ENCODE measurements around the gene SEMA4F. TPM values are rescaled to one million over a fixed set of nuclear protein-coding genes. Genes with fewer than 3 reads are reported as not detected.
"Not testable (repeated sequence)": the region's sequence is repeated elsewhere in the genome, so short reads cannot be mapped to it uniquely, and the experiment has no call there.

The SEMA4F gene, protein sequence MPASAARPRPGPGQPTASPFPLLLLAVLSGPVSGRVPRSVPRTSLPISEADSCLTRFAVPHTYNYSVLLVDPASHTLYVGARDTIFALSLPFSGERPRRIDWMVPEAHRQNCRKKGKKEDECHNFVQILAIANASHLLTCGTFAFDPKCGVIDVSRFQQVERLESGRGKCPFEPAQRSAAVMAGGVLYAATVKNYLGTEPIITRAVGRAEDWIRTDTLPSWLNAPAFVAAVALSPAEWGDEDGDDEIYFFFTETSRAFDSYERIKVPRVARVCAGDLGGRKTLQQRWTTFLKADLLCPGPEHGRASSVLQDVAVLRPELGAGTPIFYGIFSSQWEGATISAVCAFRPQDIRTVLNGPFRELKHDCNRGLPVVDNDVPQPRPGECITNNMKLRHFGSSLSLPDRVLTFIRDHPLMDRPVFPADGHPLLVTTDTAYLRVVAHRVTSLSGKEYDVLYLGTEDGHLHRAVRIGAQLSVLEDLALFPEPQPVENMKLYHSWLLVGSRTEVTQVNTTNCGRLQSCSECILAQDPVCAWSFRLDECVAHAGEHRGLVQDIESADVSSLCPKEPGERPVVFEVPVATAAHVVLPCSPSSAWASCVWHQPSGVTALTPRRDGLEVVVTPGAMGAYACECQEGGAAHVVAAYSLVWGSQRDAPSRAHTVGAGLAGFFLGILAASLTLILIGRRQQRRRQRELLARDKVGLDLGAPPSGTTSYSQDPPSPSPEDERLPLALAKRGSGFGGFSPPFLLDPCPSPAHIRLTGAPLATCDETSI
- total RNA-seq = 3.5 TPM
- long read RNA-seq, full-length matches to known transcripts = 4 of 7 reads
- long read RNA-seq, partial matches to known transcripts = 3 of 7 reads
- long read RNA-seq, other reads (novel, unspliced or antisense) = 0 of 7 reads

DNA sequence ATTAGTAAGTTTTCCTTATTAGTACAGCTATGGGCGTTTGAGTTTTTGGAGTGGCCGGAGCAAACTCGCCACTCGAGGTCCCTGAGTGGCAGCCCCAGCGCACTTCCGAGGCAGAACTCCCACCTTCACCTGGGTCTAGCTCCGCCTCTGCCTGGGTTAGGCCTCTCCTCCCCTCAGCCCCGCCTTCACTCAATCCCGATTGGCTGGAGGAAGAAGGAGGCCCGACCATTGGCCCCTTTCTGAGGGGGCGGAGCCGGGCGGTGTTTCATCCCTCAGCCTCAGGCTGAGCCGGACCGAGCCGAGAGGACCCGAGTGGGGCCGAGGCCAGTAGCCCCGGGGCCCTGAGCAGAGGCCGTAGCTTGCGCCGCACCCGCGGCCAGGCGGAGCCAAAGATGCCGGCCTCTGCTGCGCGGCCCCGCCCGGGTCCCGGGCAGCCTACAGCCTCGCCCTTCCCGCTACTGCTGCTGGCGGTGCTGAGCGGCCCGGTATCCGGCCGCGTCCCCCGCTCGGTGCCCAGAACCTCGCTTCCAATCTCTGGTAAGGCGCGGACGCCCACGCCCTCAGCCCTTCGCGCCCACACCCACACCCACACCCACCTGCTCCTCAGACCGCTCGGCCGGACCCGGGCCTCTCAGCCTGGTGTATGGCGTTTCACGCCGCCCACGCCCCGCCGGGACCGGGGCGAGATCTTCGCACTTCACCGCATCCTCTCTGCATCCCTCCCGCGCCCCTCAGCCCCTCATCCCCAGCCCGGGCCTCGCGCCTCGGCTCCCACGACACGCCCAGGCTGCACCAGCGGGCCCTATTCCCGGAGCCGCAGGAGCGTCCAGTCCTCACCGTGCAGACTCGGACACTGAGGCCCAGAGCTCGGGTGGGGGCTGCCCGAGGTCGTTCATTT lies at the start of gene SEMA4F:
Gene SEMA4F, plus strand, starts transcription at position 263 of the 898 bp plus-strand sequence. Its CDS starts 130 bp downstream, at position 393.
- DNase-seq (peak; percentile 97), ATAC-seq (ENCODE audit: poor library complexity) (peak; percentile 99)
- intact Hi-C loops (cut with DNase I) = no loop called here

DNA sequence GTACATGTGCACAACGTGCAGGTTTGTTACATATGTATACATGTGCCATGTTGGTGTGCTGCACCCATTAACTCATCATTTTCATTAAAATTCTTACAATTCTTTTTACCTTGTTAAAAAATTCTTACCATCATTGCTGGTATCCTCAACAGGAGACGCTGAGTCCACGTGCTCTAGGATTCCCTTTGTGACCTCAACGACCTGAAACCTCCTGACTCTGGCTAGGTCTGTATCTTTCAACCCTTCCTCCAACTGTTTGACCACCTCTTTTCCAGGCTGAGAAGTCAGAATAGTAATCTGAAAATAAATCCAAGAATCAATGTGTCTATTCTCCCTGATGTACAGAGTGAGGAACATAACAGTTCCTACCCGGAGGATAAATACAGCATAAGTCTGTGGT lies 47.1 kb upstream of the SEMA4F start:
- intact Hi-C loops (cut with DNase I) = no loop called here
- DNase-seq = no peak
- ATAC-seq (ENCODE audit: poor library complexity) = no peak

DNA sequence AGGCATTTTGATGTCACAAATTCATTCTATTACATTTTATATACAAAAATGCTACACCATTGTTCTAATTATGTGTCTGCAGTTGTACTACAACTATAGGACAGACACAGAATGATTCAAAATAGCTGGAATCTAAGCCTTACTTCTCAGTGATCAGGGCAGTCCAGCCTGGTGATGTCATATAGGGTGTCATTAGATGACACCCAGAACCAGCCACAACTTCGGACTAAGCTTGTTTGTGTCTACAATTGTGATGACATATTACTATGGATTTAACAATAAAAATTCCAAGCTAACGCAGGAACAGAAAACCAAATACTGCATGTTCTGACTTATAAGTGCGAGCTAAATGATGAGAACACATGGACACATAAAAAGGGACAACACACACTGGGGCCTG lies 36.9 kb upstream of the SEMA4F start:
- DNase-seq (no peak), ATAC-seq (ENCODE audit: poor library complexity) (no peak)
- intact Hi-C loops (cut with DNase I) = no loop called here

DNA sequence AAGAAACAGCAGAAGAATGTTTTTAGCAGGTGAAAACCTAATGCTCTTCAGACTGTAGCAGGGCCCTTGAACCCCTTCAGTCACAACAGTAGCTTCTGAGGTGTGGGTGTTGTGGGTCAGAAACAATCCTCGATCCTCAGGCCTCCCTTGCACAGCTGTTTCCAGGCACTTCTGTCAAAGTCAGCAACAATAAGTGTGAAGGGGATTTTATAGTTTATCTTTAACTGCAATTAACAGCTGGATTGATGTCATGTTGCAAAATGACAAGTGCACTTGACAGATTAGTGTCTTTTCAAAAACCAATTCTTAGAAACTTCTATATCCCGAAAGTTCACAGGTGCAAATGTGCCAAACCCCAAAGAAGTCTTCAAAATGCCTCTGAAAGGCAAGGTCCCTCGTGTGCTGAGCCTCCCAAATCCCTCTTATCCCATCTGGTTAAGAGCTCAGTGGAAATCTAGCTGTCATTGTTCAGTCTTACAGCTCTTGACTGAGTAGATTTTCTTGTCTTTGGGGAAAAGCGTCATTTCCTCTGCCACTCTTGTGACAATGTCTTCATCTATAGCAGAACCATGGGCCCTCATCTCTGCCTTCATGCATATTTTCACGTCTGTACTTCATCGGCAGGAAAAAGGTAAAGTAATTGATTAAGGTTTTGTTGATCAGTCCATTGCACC lies 35.5 kb upstream of the SEMA4F start:
- intact Hi-C loops (cut with DNase I) = no loop called here
- ATAC-seq (ENCODE audit: poor library complexity) = no peak

DNA sequence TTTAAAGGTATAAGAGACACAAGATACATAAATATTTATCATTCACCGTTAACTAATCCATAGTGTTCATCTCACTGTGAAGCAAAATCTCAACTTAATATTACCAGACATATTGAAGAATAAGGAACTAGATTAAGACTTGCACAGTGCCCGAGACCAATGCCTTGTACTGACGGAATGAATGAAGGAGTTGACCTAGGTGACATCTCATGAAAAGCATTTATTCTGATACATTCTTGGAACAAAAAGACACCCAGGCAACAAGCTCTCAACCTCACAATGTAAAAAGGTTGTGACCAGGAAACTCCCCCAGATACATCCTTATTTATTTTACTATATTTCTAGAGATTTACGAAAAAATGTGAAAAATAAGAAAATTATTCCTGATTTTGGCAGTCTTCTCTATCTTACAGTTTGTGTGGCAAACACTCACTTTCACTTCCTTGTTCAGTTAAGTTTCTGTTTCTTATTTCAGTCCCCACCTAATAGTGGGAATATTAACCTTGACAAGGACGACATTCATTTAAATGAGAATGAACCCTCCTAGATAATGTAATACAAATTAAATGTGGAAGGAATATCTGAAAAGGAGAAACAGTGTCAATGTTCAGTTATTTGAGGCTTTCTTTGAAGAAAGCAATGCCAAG lies 34.3 kb upstream of the SEMA4F start:
- DNase-seq (no peak), ATAC-seq (ENCODE audit: poor library complexity) (no peak)
- intact Hi-C loops (cut with DNase I) = no loop called here

More for the DNA sequence above, 35.5 kb upstream of the SEMA4F start:
- DNase-seq = no peak

DNA sequence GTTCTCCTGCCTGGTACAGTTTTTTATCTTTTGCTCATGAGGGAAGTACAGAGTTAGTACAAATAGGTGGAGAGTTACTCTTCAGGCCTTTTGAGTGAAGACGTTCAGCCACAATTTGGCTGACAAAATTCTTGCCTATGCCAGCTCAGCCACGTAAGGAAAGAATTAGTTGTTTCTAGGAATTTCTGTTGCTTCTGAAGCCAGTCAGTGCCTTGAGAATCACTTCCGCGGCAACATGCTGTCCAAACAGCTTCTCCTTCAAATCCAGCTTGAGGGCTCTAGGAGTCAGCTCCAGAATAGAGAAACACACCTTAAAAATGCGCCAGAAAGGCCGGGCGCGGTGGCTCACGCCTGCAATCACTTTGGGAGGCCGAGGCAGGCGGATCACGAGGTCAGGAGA lies 33.4 kb upstream of the SEMA4F start:
- DNase-seq = no peak
- ATAC-seq (ENCODE audit: poor library complexity) = no peak
- intact Hi-C loops (cut with DNase I) = no loop called here

DNA sequence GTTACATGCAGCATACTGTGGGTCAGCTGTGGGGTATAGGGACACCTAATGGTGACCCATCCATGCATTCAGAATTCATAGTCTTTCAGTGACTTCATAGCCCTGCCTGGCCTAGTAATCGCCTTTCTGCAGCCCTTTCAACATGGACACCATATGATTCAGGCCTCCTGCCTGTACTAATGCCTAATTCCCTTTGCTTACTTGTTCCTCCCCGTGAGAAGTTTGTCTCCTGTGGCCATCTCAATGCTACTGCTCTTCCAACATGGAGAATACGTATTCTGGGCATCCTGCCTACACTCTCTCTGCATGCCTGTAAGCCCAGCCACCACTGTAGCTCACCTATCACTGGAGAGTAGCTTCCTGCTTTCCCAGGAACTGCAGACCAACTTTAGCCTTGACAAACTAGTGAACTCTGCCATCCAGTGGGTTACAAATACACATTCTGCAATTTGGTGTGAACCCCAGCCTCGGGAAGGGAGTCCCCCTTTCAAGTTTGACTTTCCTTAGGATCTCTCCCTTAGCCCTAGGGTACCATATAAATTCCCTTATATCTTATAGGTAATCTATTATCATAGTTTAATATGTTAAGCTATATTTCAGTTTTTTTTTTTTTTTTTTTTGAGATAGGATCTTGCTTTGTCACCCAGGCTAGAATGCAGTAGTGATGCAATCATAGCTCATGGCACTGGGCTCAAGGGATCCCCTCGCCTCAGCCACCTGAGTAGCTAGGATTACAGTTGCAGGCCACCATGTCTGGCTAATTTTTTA lies 28.2 kb upstream of the SEMA4F start:
- intact Hi-C loops (cut with DNase I) = no loop called here
- ATAC-seq (ENCODE audit: poor library complexity) (no peak), DNase-seq (no peak)

DNA sequence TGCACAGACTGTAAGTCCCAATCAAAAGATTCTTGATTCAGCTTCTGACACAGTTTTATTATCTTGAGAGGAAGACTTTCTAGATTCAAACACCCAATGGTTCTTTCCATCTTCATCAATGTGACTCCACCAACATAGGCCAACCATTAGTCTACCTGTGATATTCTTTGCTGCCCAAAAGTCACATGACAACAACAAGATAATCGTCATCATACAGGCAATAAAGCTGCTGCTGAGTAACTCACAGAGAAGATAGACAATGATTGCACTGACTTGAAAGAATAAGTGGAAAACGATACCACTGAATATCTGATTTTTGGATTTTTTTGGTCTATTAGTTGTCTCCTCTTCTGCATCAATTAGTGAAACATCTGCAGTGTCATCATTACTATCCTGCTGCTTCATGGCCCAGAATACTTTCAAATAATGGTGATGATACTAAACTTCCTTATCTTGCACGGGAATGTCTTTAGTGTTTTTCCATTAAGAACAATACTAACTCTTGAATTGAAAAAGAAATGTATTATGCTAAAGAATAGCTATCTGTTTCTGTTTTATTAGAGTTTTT lies 25.4 kb upstream of the SEMA4F start:
- intact Hi-C loops (cut with DNase I) = no loop called here
- no peak for ATAC-seq (ENCODE audit: poor library complexity)
- no peak for DNase-seq

DNA sequence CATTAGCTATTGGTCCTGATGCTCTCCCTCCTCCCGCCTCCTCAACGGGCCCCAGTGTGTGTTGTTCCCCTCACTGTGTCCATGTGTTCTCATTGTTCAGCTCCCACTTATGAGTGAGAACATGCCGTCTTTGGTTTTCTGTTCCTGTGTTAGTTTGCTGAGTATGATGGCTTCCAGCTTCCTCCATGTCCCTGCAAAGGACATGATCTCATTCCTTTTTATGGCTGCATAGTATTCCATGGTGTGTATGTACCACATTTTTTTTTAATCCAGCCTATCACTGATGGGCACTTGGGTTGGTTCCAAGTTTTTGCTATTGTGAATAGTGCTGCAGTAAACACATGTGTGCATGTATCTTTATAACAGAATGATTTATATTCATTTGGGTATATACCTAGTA lies 23.6 kb upstream of the SEMA4F start:
- ATAC-seq (ENCODE audit: poor library complexity); DNase-seq; intact Hi-C loops (cut with DNase I): not testable (repeated sequence)

DNA sequence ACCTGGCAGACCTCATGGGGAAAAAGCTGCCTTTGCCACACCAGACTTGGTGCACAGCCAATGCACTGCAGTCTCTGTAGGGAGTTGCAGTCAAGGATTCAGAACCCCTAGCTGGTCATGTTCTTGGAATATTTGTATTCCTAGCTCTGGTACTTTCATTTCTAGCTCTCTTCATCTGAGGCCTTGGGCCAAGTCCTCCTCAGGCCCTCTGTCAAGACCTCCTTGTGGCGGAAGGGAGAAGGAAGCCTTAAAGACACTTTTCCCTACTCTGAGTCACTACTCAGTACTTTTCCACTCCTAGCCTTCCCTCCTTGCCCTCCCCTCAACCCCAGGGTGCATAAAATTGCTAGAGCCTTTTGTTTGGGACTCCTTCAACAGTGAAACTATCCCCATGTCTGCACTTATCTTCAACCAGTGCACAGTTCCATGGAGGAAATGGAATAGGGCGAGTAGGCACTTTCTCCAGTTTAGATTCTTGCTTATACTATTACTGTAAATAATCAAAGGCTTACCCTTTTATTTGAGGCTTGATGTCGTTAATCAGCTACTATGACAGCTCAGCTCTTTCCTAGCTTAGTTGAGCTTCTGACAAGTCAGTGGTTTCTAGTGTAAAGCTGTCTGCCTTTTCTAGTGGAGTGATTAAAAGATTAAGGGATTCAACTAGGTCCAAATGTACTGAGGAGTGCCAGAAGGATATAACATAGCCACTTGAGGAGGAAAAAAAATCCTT lies 21.7 kb upstream of the SEMA4F start:
- DNase-seq = no peak
- peak; percentile 55 for ATAC-seq (ENCODE audit: poor library complexity)
- intact Hi-C loops (cut with DNase I) = no loop called here

DNA sequence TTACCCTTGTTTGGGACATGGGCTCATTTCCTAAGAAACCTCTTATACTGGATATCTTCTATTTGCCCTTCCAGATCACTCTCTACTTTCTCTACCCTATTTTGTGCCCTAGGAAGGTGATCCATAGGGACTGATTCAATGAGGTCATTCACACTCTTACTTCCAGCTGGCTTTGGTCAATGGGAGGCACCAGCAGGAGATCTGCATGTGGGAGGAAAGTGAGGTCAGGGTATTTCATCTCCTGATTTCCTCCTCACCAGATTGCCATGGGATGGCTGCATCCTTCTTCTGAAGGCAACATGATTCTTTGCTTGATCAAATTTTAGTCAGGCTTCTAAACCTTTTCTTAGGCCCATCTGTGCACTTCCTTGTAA lies 21.1 kb upstream of the SEMA4F start:
- ATAC-seq (ENCODE audit: poor library complexity) = peak; percentile 72
- DNase-seq = no peak
- intact Hi-C loops (cut with DNase I) = no loop called here

DNA sequence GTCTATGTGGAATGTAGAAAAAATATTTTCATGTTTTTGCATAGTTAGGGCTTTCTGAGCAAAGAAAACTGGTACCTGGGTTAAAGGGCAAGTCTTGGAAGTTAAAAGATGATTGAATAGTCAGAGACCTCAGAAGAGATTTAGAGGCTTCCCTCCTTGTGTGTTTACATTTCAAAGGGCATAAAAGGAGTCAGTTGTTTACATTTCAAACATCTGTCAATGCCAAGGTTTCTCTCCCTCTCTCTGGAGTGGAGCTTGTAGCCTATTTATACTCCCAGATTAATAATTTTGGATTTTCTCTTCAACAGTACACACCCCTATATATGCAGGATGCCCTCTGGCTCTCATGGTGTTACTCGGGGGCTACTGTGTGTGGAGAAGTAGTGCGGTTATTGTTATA lies 14.5 kb upstream of the SEMA4F start:
- DNase-seq = no peak
- no peak for ATAC-seq (ENCODE audit: poor library complexity)
- intact Hi-C loops (cut with DNase I) = no loop called here

DNA sequence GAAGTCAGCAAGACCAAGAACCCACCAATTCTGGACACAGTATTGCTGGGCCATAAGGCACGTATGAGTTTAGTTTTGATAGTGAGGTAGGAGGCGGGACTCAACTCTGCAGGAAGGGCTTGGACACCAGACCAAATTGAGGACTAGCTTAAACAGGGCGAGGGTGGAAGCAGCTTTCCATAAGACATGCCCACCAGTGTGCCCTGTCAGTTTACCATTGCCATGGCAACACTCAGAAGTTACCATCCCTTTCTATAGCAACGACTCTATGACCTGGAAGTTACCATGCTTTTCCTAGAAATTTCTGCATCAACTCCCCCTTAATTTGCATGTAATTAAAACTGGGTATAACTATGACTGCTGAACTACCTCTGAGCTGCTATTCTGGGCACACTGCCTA lies 8.7 kb upstream of the SEMA4F start:
- DNase-seq (no peak), ATAC-seq (ENCODE audit: poor library complexity) (no peak)
- intact Hi-C loops (cut with DNase I) = no loop called here

DNA sequence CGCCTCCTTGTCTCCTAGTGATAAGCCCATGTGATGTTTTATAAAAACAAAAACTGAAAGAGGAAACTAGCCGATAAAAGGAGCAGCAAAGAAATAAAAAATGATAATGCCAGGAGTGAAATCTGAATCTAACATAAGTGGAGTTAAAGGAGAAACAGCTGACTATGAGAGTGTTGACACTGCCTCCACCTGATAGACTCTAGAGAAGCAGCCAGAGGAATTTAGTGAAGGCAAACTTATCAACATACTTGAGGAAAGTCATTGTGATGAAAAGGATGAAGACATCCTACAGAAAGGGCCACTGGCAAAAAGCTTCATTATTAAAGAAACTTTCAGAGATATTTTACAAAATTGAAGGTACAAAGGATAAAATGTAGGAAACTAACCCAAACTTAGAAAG lies 7.8 kb upstream of the SEMA4F start:
- intact Hi-C loops (cut with DNase I) = no loop called here
- DNase-seq = no peak
- no peak for ATAC-seq (ENCODE audit: poor library complexity)

DNA sequence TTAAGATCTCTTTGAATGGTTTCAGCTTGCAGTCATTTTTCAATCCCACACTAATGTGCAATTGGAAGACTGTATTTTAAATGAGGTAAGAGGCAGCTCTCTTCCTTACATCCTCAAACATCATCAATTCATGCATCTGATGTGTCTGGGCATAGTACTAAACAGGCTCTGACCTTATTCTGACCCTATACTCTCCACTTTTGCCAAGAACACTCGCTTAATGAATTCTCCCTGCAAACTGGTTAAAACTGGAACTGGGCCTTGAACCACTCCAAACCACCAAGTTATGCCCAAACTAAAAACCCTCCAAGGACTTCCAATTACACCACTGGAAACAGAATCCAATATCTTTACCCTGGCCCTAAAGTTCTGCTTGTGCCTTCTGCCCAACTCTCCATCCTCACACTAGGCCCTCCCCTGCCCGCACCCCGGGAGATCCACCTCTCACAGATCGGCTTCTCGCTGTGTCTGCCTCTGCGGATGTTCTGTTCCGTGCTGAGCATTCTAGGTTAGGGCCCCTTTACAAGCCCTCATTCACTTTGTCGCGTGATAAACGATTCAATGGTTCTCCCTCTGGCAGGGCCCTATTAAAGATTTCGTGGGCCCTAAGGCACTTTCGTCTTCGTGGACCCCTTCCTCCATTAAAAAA lies 7.1 kb upstream of the SEMA4F start:
- intact Hi-C loops (cut with DNase I) = no loop called here
- no peak for ATAC-seq (ENCODE audit: poor library complexity)
- no peak for DNase-seq

DNA sequence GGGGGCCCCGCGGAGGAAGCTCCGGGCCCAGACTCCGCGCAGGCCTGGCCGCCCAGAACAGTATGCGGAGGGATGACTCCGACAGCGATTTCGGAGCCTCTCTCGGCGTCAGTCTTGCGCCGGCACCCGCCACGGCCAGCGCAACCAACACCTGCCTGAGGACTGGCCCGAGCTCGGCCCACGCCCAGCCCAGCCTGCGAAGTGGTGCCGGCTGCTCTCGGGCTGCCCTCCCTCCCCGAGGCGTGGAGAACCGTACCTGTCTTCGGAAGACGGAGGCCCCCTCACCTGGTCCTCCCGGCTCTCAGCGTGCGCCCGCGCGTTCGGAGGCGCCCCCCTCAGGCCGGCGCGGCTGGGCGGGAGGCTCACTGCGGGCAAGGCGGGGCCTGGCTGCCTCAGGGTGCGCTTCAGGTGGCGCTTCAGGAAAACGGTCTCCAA lies 6.0 kb upstream of the SEMA4F start, which contains the start of gene M1AP:
Gene M1AP, minus strand, starts transcription at position 322 of the 435 bp plus-strand sequence. CDS start 8,055 bp downstream, outside the sequence.
- intact Hi-C loops (cut with DNase I) = no loop called here
- ATAC-seq (ENCODE audit: poor library complexity) (peak; percentile 38), DNase-seq (no peak)

Measured in Right ventricle myocardium superior (tissue), 1 donor.